Daoy (cell line): ENCODE measurements around the gene PRRT2. TPM values are rescaled to one million over a fixed set of nuclear protein-coding genes. Genes with fewer than 3 reads are reported as not detected.
A peak's percentile ranks its signal among the peaks of the same experiment; 100 is the strongest.

Source experiments
- DNase-seq: peaks from one replicate; pipeline ENCODE4 v3.0.0-alpha.2; 2015; ENCODE audit warnings: low read depth
- total RNA-seq: library from RNA; depleted of rRNA; stranded (reverse); fragments of >200 nt; shearing (Covaris generic); gene quantifications from 2 replicates; pipeline ENCODE4 v1.2.3, GENCODE V29; 2014

The PRRT2 gene
- total RNA-seq, 1 experiment from 2014 or later: 0.29 TPM

GRCh38 chr16:29811170-29811895, 660 bp upstream of the PRRT2 start:
- peak; percentile 96 for DNase-seq

- DNase-seq: no peak
Measured at GRCh38 chr16:29812754-29813643, 1.0 kb downstream of the PRRT2 start.

- DNase-seq: no peak
Measured at GRCh38 chr16:29813644-29814562, 1.9 kb downstream of the PRRT2 start.

- DNase-seq: no peak
Measured at GRCh38 chr16:29814592-29814991, 2.6 kb downstream of the PRRT2 start.

- DNase-seq: no peak
Measured at GRCh38 chr16:29815032-29815721, 3.2 kb downstream of the PRRT2 start.

- peak; percentile 99 for DNase-seq
Measured at GRCh38 chr16:29815793-29816693, 4.0 kb downstream of the PRRT2 start, which contains the start of gene PAGR1. Gene PAGR1, plus strand, starts transcription at chr16:29816152. Its CDS starts 374 bp downstream, at chr16:29816526.

GRCh38 chr16:29816694-29817441, 4.9 kb downstream of the PRRT2 start:
- peak; percentile 64 for DNase-seq

- no peak for DNase-seq
Measured at GRCh38 chr16:29818082-29818481, 6.1 kb downstream of the PRRT2 start.

- no peak for DNase-seq
Measured at GRCh38 chr16:29819506-29819905, 7.5 kb downstream of the PRRT2 start.

- peak; percentile 56 for DNase-seq
Measured at GRCh38 chr16:29820271-29820701, 8.3 kb downstream of the PRRT2 start, which contains the start of gene MVP. Gene MVP, plus strand, starts transcription at chr16:29820462. Its CDS starts 10,088 bp downstream, at chr16:29830550.

GRCh38 chr16:29820730-29821642, 9.0 kb downstream of the PRRT2 start:
- peak; percentile 62 for DNase-seq

GRCh38 chr16:29821643-29822115, 9.7 kb downstream of the PRRT2 start:
- DNase-seq: peak; percentile 83

- DNase-seq: peak; percentile 61
Measured at GRCh38 chr16:29824589-29825144, 12.7 kb downstream of the PRRT2 start.

GRCh38 chr16:29825145-29826044, 13.4 kb downstream of the PRRT2 start:
- peak; percentile 89 for DNase-seq

- no peak for DNase-seq
Measured at GRCh38 chr16:29826342-29826695, 14.3 kb downstream of the PRRT2 start.

- no peak for DNase-seq
Measured at GRCh38 chr16:29830774-29831173, 18.8 kb downstream of the PRRT2 start.

GRCh38 chr16:29831490-29831889, 19.5 kb downstream of the PRRT2 start:
- DNase-seq: no peak
